HEK293 (cell line): ENCODE data around the gene ZCCHC17.

Source experiments
- CTCF ChIA-PET: fragments of 350-600 bp; formaldehyde crosslinking; extraction: SDS; loops from one replicate; lab custom pipeline; 2021; ENCODE audit warnings: antibody characterized with exemption; lab: Yijun Ruan, JAX
- POLR2A ChIA-PET: fragments of 300-600 bp; formaldehyde crosslinking; extraction: SDS; loops from one replicate; lab custom pipeline; 2020; ENCODE audit warnings: antibody characterized with exemption, inconsistent platforms; lab: Yijun Ruan, JAX
- H3K27ac ChIP-seq: fragments of 200-500 bp; sonication (Bioruptor generic); 2 replicates; pipeline ENCODE4 v1.5.1; 2014; ENCODE audit warnings: low read depth, low read length, control low read depth, inconsistent platforms; ENCODE audit errors: extremely low read depth
- H3K36me3 ChIP-seq, 2 experiments: fragments of 200-500 bp in 1 of 2; sonication (Bioruptor generic) in 1 of 2; 1 replicate in 1 of 2; 2 replicates in 1 of 2; pipeline ENCODE4 v1.5.1; 2014 to 2017; ENCODE audit warnings: inconsistent platforms in 2 of 2, low read length in 2 of 2; ENCODE audit not compliant: control insufficient read depth in 2 of 2, insufficient read depth in 1 of 2
- H3K4me1 ChIP-seq: fragments of 200-500 bp; sonication (Bioruptor generic); 2 replicates; pipeline ENCODE4 v1.5.1; 2014; ENCODE audit warnings: mild to moderate bottlenecking, low read length, inconsistent platforms; ENCODE audit not compliant: control insufficient read depth, insufficient read depth
- H3K4me3 ChIP-seq: 2 replicates; pipeline ENCODE4 v1.5.1; 2011; ENCODE audit warnings: low read depth, mild to moderate bottlenecking, control low read depth, low read length, moderate library complexity
- H3K9me3 ChIP-seq: fragments of 200-500 bp; sonication (Bioruptor generic); 2 replicates; pipeline ENCODE4 v1.5.1; 2014; ENCODE audit warnings: low read depth, low read length, inconsistent platforms; ENCODE audit not compliant: control insufficient read depth, insufficient read depth
- KLF8 ChIP-seq: fragments of 450-650 bp; formaldehyde crosslinking; IDR thresholded peaks from 2 replicates; pipeline ENCODE4 v1.5.1; 2016; ENCODE audit warnings: missing biosample characterization, missing genetic modification characterization
- MZF1 ChIP-seq: fragments of 450-650 bp; formaldehyde crosslinking; IDR thresholded peaks from 2 replicates; pipeline ENCODE4 v1.5.1; 2017; ENCODE audit warnings: missing biosample characterization, missing genetic modification characterization, borderline replicate concordance
- PRDM1 ChIP-seq: fragments of 450-650 bp; formaldehyde crosslinking; IDR thresholded peaks from 2 replicates; pipeline ENCODE4; 2016; ENCODE audit warnings: missing biosample characterization, missing genetic modification characterization
- SCRT1 ChIP-seq: fragments of 450-650 bp; formaldehyde crosslinking; IDR thresholded peaks from 2 replicates; pipeline ENCODE4 v1.5.1; 2016; ENCODE audit warnings: missing biosample characterization, missing genetic modification characterization, borderline replicate concordance
- SCRT2 ChIP-seq: fragments of 450-650 bp; formaldehyde crosslinking; IDR thresholded peaks from 2 replicates; pipeline ENCODE4 v1.5.1; 2016; ENCODE audit warnings: missing biosample characterization, missing genetic modification characterization
- ZFP69B ChIP-seq: fragments of 450-650 bp; formaldehyde crosslinking; IDR thresholded peaks from 2 replicates; pipeline ENCODE4 v1.5.1; 2016; ENCODE audit warnings: missing biosample characterization, missing genetic modification characterization
- ZNF112 ChIP-seq: fragments of 450-650 bp; formaldehyde crosslinking; IDR thresholded peaks from 2 replicates; pipeline ENCODE4 v1.5.0; 2017; ENCODE audit warnings: missing biosample characterization, missing genetic modification characterization
- ZNF121 ChIP-seq: fragments of 450-650 bp; formaldehyde crosslinking; IDR thresholded peaks from 2 replicates; pipeline ENCODE4 v1.5.1; 2016; ENCODE audit warnings: missing biosample characterization, missing genetic modification characterization
- ZNF155 ChIP-seq: fragments of 450-650 bp; formaldehyde crosslinking; IDR thresholded peaks from 2 replicates; pipeline ENCODE4 v1.5.1; 2016; ENCODE audit warnings: missing biosample characterization, missing genetic modification characterization
- ZNF157 ChIP-seq: fragments of 450-650 bp; formaldehyde crosslinking; IDR thresholded peaks from 2 replicates; pipeline ENCODE4 v1.5.1; 2016; ENCODE audit warnings: missing biosample characterization, missing genetic modification characterization
- ZNF2 ChIP-seq: fragments of 450-650 bp; formaldehyde crosslinking; IDR thresholded peaks from 2 replicates; pipeline ENCODE4 v1.5.1; 2016; ENCODE audit warnings: missing biosample characterization, missing genetic modification characterization
- ZNF202 ChIP-seq: fragments of 450-650 bp; formaldehyde crosslinking; IDR thresholded peaks from 2 replicates; pipeline ENCODE4 v1.5.1; 2016; ENCODE audit warnings: missing biosample characterization, missing genetic modification characterization, borderline replicate concordance
- ZNF211 ChIP-seq: fragments of 450-650 bp; formaldehyde crosslinking; IDR thresholded peaks from 2 replicates; pipeline ENCODE4 v1.5.1; 2016; ENCODE audit warnings: low read depth, missing biosample characterization, missing genetic modification characterization
- ZNF677 ChIP-seq: fragments of 450-650 bp; IDR thresholded peaks from 2 replicates; pipeline ENCODE4 v1.5.0; 2018; ENCODE audit warnings: missing biosample characterization, mild to moderate bottlenecking, missing genetic modification characterization, moderate library complexity
- TF ChIP-seq, protein P1 (sequence below): fragments of 450-650 bp; formaldehyde crosslinking; IDR thresholded peaks from 2 replicates; pipeline ENCODE4 v1.5.1; 2016; ENCODE audit warnings: missing biosample characterization, missing genetic modification characterization
- TF ChIP-seq, protein P2 (sequence below): fragments of 450-650 bp; formaldehyde crosslinking; IDR thresholded peaks from 2 replicates; pipeline ENCODE4 v1.5.1; 2016; ENCODE audit warnings: missing biosample characterization, missing genetic modification characterization

The ZCCHC17 gene

DNA sequence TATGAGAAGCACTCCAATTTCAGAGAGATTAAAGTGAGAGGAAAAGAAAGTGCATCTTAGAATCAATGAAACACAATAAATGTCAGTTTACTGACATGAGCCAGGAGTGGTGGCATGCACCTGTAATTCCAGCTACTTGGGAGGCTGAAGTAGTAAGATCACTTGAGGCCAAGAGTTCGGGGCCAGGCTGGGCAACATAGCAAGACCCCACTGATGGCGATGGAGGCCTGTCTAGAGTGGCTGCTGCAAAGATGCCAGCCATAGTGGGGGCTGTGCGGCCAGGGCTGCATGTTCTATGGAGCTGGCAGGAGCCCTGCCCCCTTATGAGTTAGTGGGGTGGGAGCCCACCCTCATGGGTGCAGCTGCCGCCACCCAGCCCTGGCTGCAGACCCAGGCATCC lies 27.3 kb downstream of the ZCCHC17 start:
- H3K27ac ChIP-seq: no peak overlapping the region
- CTCF ChIA-PET: no interaction called here
- TF ChIP-seq, protein P1, sequence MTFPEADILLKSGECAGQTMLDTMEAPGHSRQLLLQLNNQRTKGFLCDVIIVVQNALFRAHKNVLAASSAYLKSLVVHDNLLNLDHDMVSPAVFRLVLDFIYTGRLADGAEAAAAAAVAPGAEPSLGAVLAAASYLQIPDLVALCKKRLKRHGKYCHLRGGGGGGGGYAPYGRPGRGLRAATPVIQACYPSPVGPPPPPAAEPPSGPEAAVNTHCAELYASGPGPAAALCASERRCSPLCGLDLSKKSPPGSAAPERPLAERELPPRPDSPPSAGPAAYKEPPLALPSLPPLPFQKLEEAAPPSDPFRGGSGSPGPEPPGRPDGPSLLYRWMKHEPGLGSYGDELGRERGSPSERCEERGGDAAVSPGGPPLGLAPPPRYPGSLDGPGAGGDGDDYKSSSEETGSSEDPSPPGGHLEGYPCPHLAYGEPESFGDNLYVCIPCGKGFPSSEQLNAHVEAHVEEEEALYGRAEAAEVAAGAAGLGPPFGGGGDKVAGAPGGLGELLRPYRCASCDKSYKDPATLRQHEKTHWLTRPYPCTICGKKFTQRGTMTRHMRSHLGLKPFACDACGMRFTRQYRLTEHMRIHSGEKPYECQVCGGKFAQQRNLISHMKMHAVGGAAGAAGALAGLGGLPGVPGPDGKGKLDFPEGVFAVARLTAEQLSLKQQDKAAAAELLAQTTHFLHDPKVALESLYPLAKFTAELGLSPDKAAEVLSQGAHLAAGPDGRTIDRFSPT (tag by site-specific recombination): no peak
- peak; percentile 73; the same call in 1 of the 2 replicates for TF ChIP-seq ZNF121
- H3K4me1 ChIP-seq: no peaks in the 10 kb centered on the region
- POLR2A ChIA-PET: no interaction called here
- peaks cover 12 to 43% of the 10 kb centered on the region in 2 experiments; a peak in 2 of 3 replicates for H3K36me3 ChIP-seq
- H3K9me3 ChIP-seq: no peaks in the 10 kb centered on the region
- H3K4me3 ChIP-seq: no peak overlapping the region

DNA sequence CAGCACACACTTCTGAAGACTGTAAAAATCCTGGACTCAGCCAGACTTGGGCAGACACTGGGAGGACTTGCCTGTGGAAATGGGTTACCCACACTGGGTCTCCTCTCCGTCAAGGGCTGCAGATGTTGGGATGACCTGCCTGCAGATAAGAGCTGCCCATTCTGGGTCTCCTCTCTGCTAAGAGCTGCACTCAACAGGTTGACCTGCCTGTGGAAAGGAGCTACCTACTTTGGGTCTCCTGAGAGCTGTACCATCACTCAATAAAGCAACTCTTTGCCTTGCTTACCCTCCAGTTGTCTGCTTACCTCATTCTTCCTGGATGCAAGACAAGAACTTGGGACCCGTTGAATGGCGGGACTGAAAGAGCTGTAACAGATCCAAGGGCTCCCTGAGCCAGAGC lies 28.2 kb downstream of the ZCCHC17 start:
- Histone ChIP-seq H3K4me3 (no peak overlapping the region), H3K4me1 (no peaks in the 10 kb centered on the region), H3K36me3 (peaks cover 12 to 34% of the 10 kb centered on the region in 2 experiments; a peak in 2 of 3 replicates), H3K27ac (no peak overlapping the region), H3K9me3 (no peaks in the 10 kb centered on the region)
- ChIA-PET CTCF (interaction anchor here (0.6 kb wide), 1 partner anchor 310 kb away, joined by 3 read pairs; no protein-coding TSS in a partner anchor), POLR2A (interaction anchor here (0.5 kb wide), 1 partner anchor 301 kb away, joined by 4 read pairs; no protein-coding TSS in a partner anchor)
- TF ChIP-seq SCRT1 (tag by site-specific recombination) (peak; percentile 70; the same call in 1 of the 2 replicates), ZNF2 (no peak), SCRT2 (tag by site-specific recombination) (peak; percentile 77)

DNA sequence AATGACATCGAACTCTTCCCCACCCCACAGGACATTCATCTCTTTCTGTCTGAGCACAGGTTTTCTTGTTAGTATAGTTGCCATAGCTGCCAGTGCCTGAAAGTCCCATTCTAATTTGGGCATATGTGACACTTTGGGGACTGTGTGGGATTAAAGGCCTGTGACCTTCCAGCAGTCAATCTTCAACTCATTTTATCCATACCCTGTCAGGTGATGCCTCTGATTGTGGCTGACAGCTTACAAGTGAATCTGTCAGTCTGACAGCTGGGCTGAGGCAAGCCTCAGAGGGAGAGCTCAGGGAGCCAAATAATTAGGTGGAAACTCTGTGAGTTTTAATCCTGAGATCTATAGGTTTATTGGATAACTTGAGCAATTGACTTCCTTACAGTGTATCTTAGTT lies 29.6 kb downstream of the ZCCHC17 start:
- TF ChIP-seq PRDM1 (tag by site-specific recombination): no peak
- no peak for TF ChIP-seq MZF1 (tag by site-specific recombination)
- TF ChIP-seq ZNF202 (tag by site-specific recombination): no peak
- TF ChIP-seq ZNF112: no peak
- no peak for TF ChIP-seq ZNF155 (tag by site-specific recombination)
- no peak for TF ChIP-seq ZFP69B (tag by site-specific recombination)
- TF ChIP-seq ZNF211 (tag by site-specific recombination): no peak
- no peak for TF ChIP-seq ZNF157 (tag by site-specific recombination)
- TF ChIP-seq KLF8: no peak
- TF ChIP-seq, protein P2, sequence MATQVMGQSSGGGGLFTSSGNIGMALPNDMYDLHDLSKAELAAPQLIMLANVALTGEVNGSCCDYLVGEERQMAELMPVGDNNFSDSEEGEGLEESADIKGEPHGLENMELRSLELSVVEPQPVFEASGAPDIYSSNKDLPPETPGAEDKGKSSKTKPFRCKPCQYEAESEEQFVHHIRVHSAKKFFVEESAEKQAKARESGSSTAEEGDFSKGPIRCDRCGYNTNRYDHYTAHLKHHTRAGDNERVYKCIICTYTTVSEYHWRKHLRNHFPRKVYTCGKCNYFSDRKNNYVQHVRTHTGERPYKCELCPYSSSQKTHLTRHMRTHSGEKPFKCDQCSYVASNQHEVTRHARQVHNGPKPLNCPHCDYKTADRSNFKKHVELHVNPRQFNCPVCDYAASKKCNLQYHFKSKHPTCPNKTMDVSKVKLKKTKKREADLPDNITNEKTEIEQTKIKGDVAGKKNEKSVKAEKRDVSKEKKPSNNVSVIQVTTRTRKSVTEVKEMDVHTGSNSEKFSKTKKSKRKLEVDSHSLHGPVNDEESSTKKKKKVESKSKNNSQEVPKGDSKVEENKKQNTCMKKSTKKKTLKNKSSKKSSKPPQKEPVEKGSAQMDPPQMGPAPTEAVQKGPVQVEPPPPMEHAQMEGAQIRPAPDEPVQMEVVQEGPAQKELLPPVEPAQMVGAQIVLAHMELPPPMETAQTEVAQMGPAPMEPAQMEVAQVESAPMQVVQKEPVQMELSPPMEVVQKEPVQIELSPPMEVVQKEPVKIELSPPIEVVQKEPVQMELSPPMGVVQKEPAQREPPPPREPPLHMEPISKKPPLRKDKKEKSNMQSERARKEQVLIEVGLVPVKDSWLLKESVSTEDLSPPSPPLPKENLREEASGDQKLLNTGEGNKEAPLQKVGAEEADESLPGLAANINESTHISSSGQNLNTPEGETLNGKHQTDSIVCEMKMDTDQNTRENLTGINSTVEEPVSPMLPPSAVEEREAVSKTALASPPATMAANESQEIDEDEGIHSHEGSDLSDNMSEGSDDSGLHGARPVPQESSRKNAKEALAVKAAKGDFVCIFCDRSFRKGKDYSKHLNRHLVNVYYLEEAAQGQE (tag by site-specific recombination): no peak
- no peak for TF ChIP-seq ZNF677 (tag by site-specific recombination)
- peaks cover under 1 to 20% of the 10 kb centered on the region in 2 experiments; a peak in 1 of 3 replicates for H3K36me3 ChIP-seq
- no peak overlapping the region for H3K27ac ChIP-seq
- no peak overlapping the region for H3K4me3 ChIP-seq
- POLR2A ChIA-PET: no interaction called here
- H3K4me1 ChIP-seq: no peaks in the 10 kb centered on the region
- H3K9me3 ChIP-seq: no peaks in the 10 kb centered on the region
- CTCF ChIA-PET: interaction anchor here (0.7 to 1.1 kb wide), 3 partner anchors 11 to 143 kb away, joined by 3 to 5 read pairs (median 3); no protein-coding TSS in a partner anchor
